GM23338 (cell line): Measurements from ENCODE around the gene P2RY6.

Experiments
- CREB1 ChIP-seq: fragments of 250-450 bp; sonication (Bioruptor Pico); IDR thresholded peaks from 2 replicates; pipeline ENCODE4 v1.5.0; 2020; ENCODE audit warnings: low read depth, mild to moderate bottlenecking, moderate library complexity
- EZH2 ChIP-seq: fragments of 200-600 bp; sonication (generic); IDR thresholded peaks from one replicate; pipeline ENCODE4 v1.8.0; 2017; ENCODE audit warnings: antibody characterized with exemption, mild to moderate bottlenecking, low read depth; ENCODE audit not compliant: unreplicated experiment
- EZH2phosphoT487 ChIP-seq: fragments of 200-600 bp; sonication (generic); IDR thresholded peaks from one replicate; pipeline ENCODE4 v1.8.1; 2018; ENCODE audit warnings: antibody characterized with exemption; ENCODE audit not compliant: unreplicated experiment
- JUNB ChIP-seq: IDR thresholded peaks from one replicate; pipeline ENCODE4 v1.6.1; 2016; ENCODE audit warnings: antibody characterized with exemption; ENCODE audit not compliant: unreplicated experiment
- NANOG ChIP-seq: IDR thresholded peaks from 2 replicates; pipeline ENCODE4 v1.6.1; 2016; ENCODE audit warnings: antibody characterized with exemption, borderline replicate concordance
- POLR2AphosphoS5 ChIP-seq: IDR thresholded peaks from 2 replicates; pipeline ENCODE4 v1.6.1; 2016; ENCODE audit warnings: antibody characterized with exemption, low read depth
- STAT1 ChIP-seq: IDR thresholded peaks from one replicate; pipeline ENCODE4 v1.6.1; 2016; ENCODE audit warnings: antibody characterized with exemption; ENCODE audit not compliant: unreplicated experiment
- ZNF114 ChIP-seq: fragments of 250-450 bp; sonication (Bioruptor Pico); IDR thresholded peaks from 2 replicates; pipeline ENCODE4 v1.5.0; 2020; ENCODE audit warnings: mild to moderate bottlenecking, moderate library complexity
- ZNF331 ChIP-seq: fragments of 250-450 bp; sonication (Bioruptor Pico); IDR thresholded peaks from 2 replicates; pipeline ENCODE4 v1.5.0; 2020; ENCODE audit warnings: low read depth, mild to moderate bottlenecking, moderate library complexity
- TF ChIP-seq, protein P1 (sequence below), 2 experiments: fragments of 200-600 bp in 1 of 2; sonication (generic) in 1 of 2; conservative IDR thresholded peaks; 2 replicates each; pipeline versions ENCODE4 v1.5.1 to v1.6.1; 2016 to 2017; ENCODE audit warnings: antibody characterized with exemption in 2 of 2, low read depth in 2 of 2, mild to moderate bottlenecking in 2 of 2, moderate library complexity in 1 of 2
- TF ChIP-seq, protein P2 (sequence below): IDR thresholded peaks from one replicate; pipeline ENCODE4 v1.6.1; 2018; ENCODE audit warnings: antibody characterized with exemption; ENCODE audit not compliant: unreplicated experiment
- TF ChIP-seq, protein P3 (sequence below): IDR thresholded peaks from 2 replicates; pipeline ENCODE4 v1.6.1; 2016; ENCODE audit warnings: antibody characterized with exemption
- TF ChIP-seq, protein P4 (sequence below): fragments of 250-450 bp; sonication (Bioruptor Pico); IDR thresholded peaks from 2 replicates; pipeline ENCODE4 v1.5.0; 2020; ENCODE audit warnings: mild to moderate bottlenecking, moderate library complexity

DNA sequence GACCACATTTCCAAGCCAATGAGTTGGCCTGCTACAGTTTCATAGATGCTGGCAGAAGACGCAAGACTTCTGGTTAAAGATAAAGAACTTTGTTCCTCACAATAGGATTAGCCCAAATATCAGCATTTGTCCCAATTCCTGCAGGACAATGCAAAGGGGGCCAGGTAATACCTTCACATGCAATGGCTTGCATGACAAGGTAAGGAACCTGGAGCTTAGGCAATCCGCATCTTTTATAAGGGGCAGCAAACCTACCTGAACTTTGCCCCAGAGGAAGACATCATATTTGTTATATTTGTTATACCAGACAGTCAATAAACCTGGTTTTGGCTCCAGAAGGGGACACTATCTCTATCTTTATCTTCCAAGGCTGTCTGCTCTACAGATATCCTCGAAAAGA lies 5.3 kb downstream of the P2RY6 start:
- no peak for TF ChIP-seq POLR2AphosphoS5
- TF ChIP-seq, protein P1, sequence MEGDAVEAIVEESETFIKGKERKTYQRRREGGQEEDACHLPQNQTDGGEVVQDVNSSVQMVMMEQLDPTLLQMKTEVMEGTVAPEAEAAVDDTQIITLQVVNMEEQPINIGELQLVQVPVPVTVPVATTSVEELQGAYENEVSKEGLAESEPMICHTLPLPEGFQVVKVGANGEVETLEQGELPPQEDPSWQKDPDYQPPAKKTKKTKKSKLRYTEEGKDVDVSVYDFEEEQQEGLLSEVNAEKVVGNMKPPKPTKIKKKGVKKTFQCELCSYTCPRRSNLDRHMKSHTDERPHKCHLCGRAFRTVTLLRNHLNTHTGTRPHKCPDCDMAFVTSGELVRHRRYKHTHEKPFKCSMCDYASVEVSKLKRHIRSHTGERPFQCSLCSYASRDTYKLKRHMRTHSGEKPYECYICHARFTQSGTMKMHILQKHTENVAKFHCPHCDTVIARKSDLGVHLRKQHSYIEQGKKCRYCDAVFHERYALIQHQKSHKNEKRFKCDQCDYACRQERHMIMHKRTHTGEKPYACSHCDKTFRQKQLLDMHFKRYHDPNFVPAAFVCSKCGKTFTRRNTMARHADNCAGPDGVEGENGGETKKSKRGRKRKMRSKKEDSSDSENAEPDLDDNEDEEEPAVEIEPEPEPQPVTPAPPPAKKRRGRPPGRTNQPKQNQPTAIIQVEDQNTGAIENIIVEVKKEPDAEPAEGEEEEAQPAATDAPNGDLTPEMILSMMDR (conservative IDR thresholded peaks at IDR 0.05; ENCODE audit: low read depth in 2 of 2) = no peak
- TF ChIP-seq EZH2 = no peak
- TF ChIP-seq, protein P2, sequence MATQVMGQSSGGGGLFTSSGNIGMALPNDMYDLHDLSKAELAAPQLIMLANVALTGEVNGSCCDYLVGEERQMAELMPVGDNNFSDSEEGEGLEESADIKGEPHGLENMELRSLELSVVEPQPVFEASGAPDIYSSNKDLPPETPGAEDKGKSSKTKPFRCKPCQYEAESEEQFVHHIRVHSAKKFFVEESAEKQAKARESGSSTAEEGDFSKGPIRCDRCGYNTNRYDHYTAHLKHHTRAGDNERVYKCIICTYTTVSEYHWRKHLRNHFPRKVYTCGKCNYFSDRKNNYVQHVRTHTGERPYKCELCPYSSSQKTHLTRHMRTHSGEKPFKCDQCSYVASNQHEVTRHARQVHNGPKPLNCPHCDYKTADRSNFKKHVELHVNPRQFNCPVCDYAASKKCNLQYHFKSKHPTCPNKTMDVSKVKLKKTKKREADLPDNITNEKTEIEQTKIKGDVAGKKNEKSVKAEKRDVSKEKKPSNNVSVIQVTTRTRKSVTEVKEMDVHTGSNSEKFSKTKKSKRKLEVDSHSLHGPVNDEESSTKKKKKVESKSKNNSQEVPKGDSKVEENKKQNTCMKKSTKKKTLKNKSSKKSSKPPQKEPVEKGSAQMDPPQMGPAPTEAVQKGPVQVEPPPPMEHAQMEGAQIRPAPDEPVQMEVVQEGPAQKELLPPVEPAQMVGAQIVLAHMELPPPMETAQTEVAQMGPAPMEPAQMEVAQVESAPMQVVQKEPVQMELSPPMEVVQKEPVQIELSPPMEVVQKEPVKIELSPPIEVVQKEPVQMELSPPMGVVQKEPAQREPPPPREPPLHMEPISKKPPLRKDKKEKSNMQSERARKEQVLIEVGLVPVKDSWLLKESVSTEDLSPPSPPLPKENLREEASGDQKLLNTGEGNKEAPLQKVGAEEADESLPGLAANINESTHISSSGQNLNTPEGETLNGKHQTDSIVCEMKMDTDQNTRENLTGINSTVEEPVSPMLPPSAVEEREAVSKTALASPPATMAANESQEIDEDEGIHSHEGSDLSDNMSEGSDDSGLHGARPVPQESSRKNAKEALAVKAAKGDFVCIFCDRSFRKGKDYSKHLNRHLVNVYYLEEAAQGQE = no peak
- TF ChIP-seq EZH2phosphoT487 = no peak
- TF ChIP-seq JUNB = no peak
- TF ChIP-seq ZNF331 = no peak
- TF ChIP-seq, protein P3, sequence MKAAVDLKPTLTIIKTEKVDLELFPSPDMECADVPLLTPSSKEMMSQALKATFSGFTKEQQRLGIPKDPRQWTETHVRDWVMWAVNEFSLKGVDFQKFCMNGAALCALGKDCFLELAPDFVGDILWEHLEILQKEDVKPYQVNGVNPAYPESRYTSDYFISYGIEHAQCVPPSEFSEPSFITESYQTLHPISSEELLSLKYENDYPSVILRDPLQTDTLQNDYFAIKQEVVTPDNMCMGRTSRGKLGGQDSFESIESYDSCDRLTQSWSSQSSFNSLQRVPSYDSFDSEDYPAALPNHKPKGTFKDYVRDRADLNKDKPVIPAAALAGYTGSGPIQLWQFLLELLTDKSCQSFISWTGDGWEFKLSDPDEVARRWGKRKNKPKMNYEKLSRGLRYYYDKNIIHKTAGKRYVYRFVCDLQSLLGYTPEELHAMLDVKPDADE = no peak
- no peak for TF ChIP-seq ZNF114 (CRISPR knock-in tag)
- TF ChIP-seq NANOG = no peak
- no peak for TF ChIP-seq CREB1 (CRISPR knock-in tag)
- no peak for TF ChIP-seq STAT1
- TF ChIP-seq, protein P4, sequence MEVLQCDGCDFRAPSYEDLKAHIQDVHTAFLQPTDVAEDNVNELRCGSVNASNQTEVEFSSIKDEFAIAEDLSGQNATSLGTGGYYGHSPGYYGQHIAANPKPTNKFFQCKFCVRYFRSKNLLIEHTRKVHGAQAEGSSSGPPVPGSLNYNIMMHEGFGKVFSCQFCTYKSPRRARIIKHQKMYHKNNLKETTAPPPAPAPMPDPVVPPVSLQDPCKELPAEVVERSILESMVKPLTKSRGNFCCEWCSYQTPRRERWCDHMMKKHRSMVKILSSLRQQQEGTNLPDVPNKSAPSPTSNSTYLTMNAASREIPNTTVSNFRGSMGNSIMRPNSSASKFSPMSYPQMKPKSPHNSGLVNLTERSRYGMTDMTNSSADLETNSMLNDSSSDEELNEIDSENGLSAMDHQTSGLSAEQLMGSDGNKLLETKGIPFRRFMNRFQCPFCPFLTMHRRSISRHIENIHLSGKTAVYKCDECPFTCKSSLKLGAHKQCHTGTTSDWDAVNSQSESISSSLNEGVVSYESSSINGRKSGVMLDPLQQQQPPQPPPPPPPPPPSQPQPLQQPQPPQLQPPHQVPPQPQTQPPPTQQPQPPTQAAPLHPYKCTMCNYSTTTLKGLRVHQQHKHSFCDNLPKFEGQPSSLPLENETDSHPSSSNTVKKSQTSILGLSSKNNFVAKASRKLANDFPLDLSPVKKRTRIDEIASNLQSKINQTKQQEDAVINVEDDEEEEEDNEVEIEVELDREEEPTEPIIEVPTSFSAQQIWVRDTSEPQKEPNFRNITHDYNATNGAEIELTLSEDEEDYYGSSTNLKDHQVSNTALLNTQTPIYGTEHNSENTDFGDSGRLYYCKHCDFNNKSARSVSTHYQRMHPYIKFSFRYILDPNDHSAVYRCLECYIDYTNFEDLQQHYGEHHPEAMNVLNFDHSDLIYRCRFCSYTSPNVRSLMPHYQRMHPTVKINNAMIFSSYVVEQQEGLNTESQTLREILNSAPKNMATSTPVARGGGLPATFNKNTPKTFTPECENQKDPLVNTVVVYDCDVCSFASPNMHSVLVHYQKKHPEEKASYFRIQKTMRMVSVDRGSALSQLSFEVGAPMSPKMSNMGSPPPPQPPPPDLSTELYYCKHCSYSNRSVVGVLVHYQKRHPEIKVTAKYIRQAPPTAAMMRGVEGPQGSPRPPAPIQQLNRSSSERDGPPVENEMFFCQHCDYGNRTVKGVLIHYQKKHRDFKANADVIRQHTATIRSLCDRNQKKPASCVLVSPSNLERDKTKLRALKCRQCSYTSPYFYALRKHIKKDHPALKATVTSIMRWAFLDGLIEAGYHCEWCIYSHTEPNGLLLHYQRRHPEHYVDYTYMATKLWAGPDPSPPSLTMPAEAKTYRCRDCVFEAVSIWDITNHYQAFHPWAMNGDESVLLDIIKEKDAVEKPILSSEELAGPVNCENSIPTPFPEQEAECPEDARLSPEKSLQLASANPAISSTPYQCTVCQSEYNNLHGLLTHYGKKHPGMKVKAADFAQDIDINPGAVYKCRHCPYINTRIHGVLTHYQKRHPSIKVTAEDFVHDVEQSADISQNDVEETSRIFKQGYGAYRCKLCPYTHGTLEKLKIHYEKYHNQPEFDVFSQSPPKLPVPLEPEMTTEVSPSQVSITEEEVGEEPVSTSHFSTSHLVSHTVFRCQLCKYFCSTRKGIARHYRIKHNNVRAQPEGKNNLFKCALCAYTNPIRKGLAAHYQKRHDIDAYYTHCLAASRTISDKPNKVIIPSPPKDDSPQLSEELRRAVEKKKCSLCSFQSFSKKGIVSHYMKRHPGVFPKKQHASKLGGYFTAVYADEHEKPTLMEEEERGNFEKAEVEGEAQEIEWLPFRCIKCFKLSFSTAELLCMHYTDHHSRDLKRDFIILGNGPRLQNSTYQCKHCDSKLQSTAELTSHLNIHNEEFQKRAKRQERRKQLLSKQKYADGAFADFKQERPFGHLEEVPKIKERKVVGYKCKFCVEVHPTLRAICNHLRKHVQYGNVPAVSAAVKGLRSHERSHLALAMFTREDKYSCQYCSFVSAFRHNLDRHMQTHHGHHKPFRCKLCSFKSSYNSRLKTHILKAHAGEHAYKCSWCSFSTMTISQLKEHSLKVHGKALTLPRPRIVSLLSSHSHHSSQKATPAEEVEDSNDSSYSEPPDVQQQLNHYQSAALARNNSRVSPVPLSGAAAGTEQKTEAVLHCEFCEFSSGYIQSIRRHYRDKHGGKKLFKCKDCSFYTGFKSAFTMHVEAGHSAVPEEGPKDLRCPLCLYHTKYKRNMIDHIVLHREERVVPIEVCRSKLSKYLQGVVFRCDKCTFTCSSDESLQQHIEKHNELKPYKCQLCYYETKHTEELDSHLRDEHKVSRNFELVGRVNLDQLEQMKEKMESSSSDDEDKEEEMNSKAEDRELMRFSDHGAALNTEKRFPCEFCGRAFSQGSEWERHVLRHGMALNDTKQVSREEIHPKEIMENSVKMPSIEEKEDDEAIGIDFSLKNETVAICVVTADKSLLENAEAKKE (CRISPR knock-in tag) = no peak
